SK-N-SH (cell line): ENCODE measurements around the gene ANKRD11. TPM values are rescaled to one million over a fixed set of nuclear protein-coding genes. Genes with fewer than 3 reads are reported as not detected.

Experiments
- CTCF ChIA-PET: fragments of 300-600, 350-600 bp; formaldehyde crosslinking; extraction: SDS; loops from one replicate; lab custom pipeline; 2021; lab: Yijun Ruan, JAX
- POLR2A ChIA-PET: fragments of 350-600 bp; sonication (Branson Sonifier 250); formaldehyde crosslinking; extraction: SDS; loops from one replicate; lab custom pipeline; 2020; ENCODE audit warnings: antibody characterized with exemption, inconsistent platforms; lab: Yijun Ruan, JAX
- DNase-seq: peaks from one replicate; pipeline ENCODE4 v3.0.0; 2012
- H2AFZ ChIP-seq: fragments of 200-600 bp; sonication (generic); 2 replicates; pipeline ENCODE4 v1.8.1; 2016; ENCODE audit warnings: antibody characterized with exemption, mild to moderate bottlenecking, low read depth
- H3F3A ChIP-seq: fragments of 200-600 bp; sonication (generic); replicated peaks from 2 replicates; pipeline ENCODE3; 2016; ENCODE audit warnings: antibody characterized with exemption, mild to moderate bottlenecking; ENCODE audit not compliant: insufficient read depth
- H3K27ac ChIP-seq, 2 experiments: fragments of 200-500 bp in 1 of 2; fragments of 200-600 bp in 1 of 2; sonication (Bioruptor generic) in 1 of 2; sonication (generic), shearing (Covaris generic) in 1 of 2; 2 replicates each; pipeline versions ENCODE4 v1.5.1 to v1.6.1; 2014 to 2016; ENCODE audit warnings: low read depth in 2 of 2, inconsistent platforms in 1 of 2, low read length in 1 of 2, mild to moderate bottlenecking in 1 of 2, mixed read lengths in 1 of 2
- H3K27me3 ChIP-seq: fragments of 200-600 bp; sonication (generic), shearing (Covaris generic); 2 replicates; pipeline ENCODE4 v1.6.1; 2016; ENCODE audit warnings: mixed run types; ENCODE audit not compliant: insufficient read depth
- H3K36me3 ChIP-seq, 2 experiments: fragments of 200-500 bp in 1 of 2; fragments of 200-600 bp in 1 of 2; sonication (Bioruptor generic) in 1 of 2; sonication (generic) in 1 of 2; replicated peaks in 1 of 2; 2 replicates each; pipeline versions ENCODE3 to v1.5.1; 2014 to 2016; ENCODE audit warnings: low read length in 1 of 2, mild to moderate bottlenecking in 1 of 2; ENCODE audit not compliant: insufficient read depth in 2 of 2, control insufficient read depth in 1 of 2
- H3K4me1 ChIP-seq, 2 experiments: fragments of 200-500 bp in 1 of 2; fragments of 200-600 bp in 1 of 2; sonication (Bioruptor generic) in 1 of 2; sonication (generic), shearing (Covaris generic) in 1 of 2; 2 replicates each; pipeline versions ENCODE4 v1.5.1 to v1.6.1; 2014 to 2016; ENCODE audit warnings: low read depth in 1 of 2, low read length in 1 of 2, mixed run types in 1 of 2; ENCODE audit not compliant: insufficient read depth in 2 of 2, control insufficient read depth in 1 of 2
- H3K4me2 ChIP-seq: fragments of 200-600 bp; sonication (generic), shearing (Covaris generic); 2 replicates; pipeline ENCODE4 v1.6.1; 2017; ENCODE audit warnings: mixed run types
- H3K4me3 ChIP-seq, 2 experiments: fragments of 200-500 bp in 1 of 2; fragments of 200-600 bp in 1 of 2; sonication (Bioruptor generic) in 1 of 2; sonication (generic), shearing (Covaris generic) in 1 of 2; 2 replicates each; pipeline versions ENCODE4 v1.5.1 to v1.8.1; 2014 to 2016; ENCODE audit warnings: low read depth in 2 of 2, inconsistent platforms in 1 of 2, low read length in 1 of 2, mild to moderate bottlenecking in 1 of 2, mixed read lengths in 1 of 2, moderate library complexity in 1 of 2
- H3K79me2 ChIP-seq: fragments of 200-600 bp; sonication (generic); 2 replicates; pipeline ENCODE4 v1.8.1; 2017; ENCODE audit warnings: mild to moderate bottlenecking; ENCODE audit not compliant: insufficient read depth
- H3K9ac ChIP-seq: fragments of 200-600 bp; sonication (generic); 2 replicates; pipeline ENCODE4 v1.6.1; 2017; ENCODE audit warnings: mixed run types
- H3K9me2 ChIP-seq: fragments of 200-600 bp; sonication (generic); 2 replicates; pipeline ENCODE4 v1.6.1; 2017; ENCODE audit warnings: mixed run types
- H3K9me3 ChIP-seq: fragments of 200-600 bp; sonication (generic); 2 replicates; pipeline ENCODE4 v1.6.1; 2017; ENCODE audit warnings: mixed run types, mild to moderate bottlenecking, moderate library complexity
- H4K20me1 ChIP-seq: fragments of 200-600 bp; sonication (generic); 2 replicates; pipeline ENCODE4 v1.6.1; 2017; ENCODE audit warnings: mild to moderate bottlenecking, mixed run types; ENCODE audit not compliant: insufficient read depth
- MEF2A ChIP-seq: IDR thresholded peaks from 2 replicates; pipeline ENCODE4 v1.4.0; 2012; ENCODE audit warnings: low read depth, borderline replicate concordance
- POLR2AphosphoS5 ChIP-seq: IDR thresholded peaks from 2 replicates; pipeline ENCODE4 v1.6.1; 2012; ENCODE audit warnings: low read depth, low read length
- REST ChIP-seq: IDR thresholded peaks from 2 replicates; pipeline ENCODE4 v1.6.1; 2012; ENCODE audit warnings: mild to moderate bottlenecking, low read depth, low read length, moderate library complexity
- SIN3A ChIP-seq: IDR thresholded peaks from 2 replicates; pipeline ENCODE4 v1.6.1; 2012; ENCODE audit warnings: low read depth, mild to moderate bottlenecking, low read length, moderate library complexity, borderline replicate concordance
- SMC3 ChIP-seq: IDR thresholded peaks from 2 replicates; pipeline ENCODE4 v1.6.1; 2012; ENCODE audit warnings: low read depth, low read length, improper control_type of control experiment
- TCF12 ChIP-seq: IDR thresholded peaks from 2 replicates; pipeline ENCODE4 v1.4.0; 2012
- WGBS: methylation state at CpG from one replicate; pipeline ENCODE4 v1.1.6; 2017; ENCODE audit warnings: low lambda C conversion rate; 5-methylcytosine and 5-hydroxymethylcytosine counted together
- polyA plus RNA-seq, 3 experiments: library from polyadenylated mRNA; depleted of rRNA; stranded (reverse); fragments of >200 nt; gene quantifications; 2 replicates each; pipeline ENCODE4 v1.2.3, GENCODE V29; 2012

ANKRD11 gene
- polyA plus RNA-seq, 1 of the 3 experiments (the other 2 are of a cell fraction), result 50.2 TPM

DNA sequence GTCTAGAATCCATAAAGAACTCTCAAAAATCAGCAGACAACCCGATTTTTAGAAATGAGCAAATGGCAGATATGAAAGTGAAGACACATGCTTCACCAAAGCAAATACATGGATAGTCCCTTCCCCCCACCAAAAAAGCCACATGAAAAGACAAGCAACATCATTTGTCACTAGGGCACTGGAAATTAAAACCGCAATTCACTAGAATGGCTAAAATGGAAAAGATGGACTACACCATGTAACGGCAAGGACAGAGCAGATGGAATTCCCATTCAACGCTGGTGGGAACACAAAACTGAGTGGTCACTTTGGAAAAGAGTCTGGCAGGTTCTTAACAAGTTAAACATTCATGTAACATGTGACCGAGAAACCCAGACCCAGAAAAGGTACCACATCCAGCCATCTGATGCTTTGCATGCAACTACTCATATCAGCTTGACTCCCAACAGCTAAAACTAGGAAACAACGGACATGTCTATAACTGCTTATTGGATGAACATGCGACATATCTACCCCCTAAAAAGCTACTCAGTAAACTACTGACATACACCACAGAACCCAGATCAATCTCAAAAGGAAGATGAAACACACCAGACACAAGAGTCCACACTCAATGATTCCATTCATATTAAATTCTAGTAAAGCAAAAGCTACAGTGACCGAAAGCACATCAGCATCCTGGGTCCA lies 140.3 kb downstream of the ANKRD11 start:
- H3F3A ChIP-seq, result peaks cover 3% of the 10 kb centered on the region
- TF ChIP-seq MEF2A (no peak), TCF12 (no peak), SMC3 (no peak)
- TF ChIP-seq, all 33 proteins: peak for 0
- H3K27me3 ChIP-seq, result no peaks in the 10 kb centered on the region
- CTCF ChIA-PET, result interaction anchor here (1.5 kb wide), 1 partner anchor 23 kb away, joined by 5 read pairs; no protein-coding TSS in a partner anchor
- no peak overlapping the region for H3K4me2 ChIP-seq
- H4K20me1 ChIP-seq, result peaks cover 99% of the 10 kb centered on the region
- H3K4me3 ChIP-seq, result no peak overlapping the region
- no peaks in the 10 kb centered on the region for H3K9me2 ChIP-seq
- DNase-seq, result no peak
- no peak overlapping the region for H3K27ac ChIP-seq
- POLR2A ChIA-PET, result no interaction called here
- peaks cover 0 to 6% of the 10 kb centered on the region in 2 experiments for H3K36me3 ChIP-seq
- H3K9ac ChIP-seq, result no peak overlapping the region
- H3K9me3 ChIP-seq, result no peaks in the 10 kb centered on the region
- H2AFZ ChIP-seq, result no peak overlapping the region
- peaks cover 100% of the 10 kb centered on the region for H3K79me2 ChIP-seq
- 95% methylated on average over 8 of the region's 8 CpGs for WGBS
- peaks cover 0 to 15% of the 10 kb centered on the region in 2 experiments; a peak in 1 of 4 replicates for H3K4me1 ChIP-seq

DNA sequence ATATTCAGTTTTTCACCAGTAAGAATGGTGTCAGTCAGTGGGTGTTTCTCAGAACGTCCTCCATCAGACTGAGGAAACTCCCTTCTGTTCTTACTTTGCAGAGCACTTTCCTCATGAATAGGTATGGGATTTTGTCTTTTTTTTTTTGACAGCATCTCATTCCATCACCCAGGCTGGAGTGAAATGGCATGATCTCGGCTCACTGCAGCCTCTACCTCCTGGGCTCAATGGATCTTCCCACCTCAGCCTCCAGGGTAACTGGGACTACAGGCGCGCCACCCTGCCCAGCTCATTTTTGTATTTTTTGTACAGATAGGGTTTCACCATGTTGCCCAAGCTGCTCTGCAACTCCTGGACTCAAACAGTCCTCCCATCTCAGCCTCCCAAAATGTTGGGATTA lies 142.6 kb downstream of the ANKRD11 start:
- CTCF ChIA-PET, result no interaction called here

More for the DNA sequence above, 142.6 kb downstream of the ANKRD11 start:
- TF ChIP-seq POLR2AphosphoS5, result no peak
- TF ChIP-seq SIN3A, result no peak
- TF ChIP-seq REST, result no peak
- TF ChIP-seq, all 33 proteins: peak for 0
- Histone ChIP-seq H3K27ac (no peak overlapping the region), H3K4me1 (peaks cover 0 to 23% of the 10 kb centered on the region in 2 experiments; a peak in 1 of 4 replicates), H3K4me3 (no peak overlapping the region), H3K36me3 (peaks cover 0 to 6% of the 10 kb centered on the region in 2 experiments), H3K9ac (no peak overlapping the region), H3F3A (peaks cover 3% of the 10 kb centered on the region), H3K27me3 (no peaks in the 10 kb centered on the region), H2AFZ (no peak overlapping the region), H3K9me3 (no peaks in the 10 kb centered on the region), H4K20me1 (peaks cover 99% of the 10 kb centered on the region), H3K4me2 (no peak overlapping the region), H3K79me2 (peaks cover 100% of the 10 kb centered on the region), H3K9me2 (no peaks in the 10 kb centered on the region)
- POLR2A ChIA-PET, result no interaction called here
- DNase-seq, result no peak
- WGBS, result 98% methylated on average over 4 of the region's 4 CpGs
